NCI-H748 (cell line): ENCODE measurements around the gene KLHL17.

ENCODE experiments used
- DNase-seq: peaks from one replicate; lab custom pipeline; 2025; ENCODE audit not compliant: unreplicated experiment; lab: John Stamatoyannopoulos, UW

KLHL17 gene

GRCh38 chr1:921011-921837 is 39.2 kb upstream of the KLHL17 start:
- DNase-seq: peak; percentile 81

DNA sequence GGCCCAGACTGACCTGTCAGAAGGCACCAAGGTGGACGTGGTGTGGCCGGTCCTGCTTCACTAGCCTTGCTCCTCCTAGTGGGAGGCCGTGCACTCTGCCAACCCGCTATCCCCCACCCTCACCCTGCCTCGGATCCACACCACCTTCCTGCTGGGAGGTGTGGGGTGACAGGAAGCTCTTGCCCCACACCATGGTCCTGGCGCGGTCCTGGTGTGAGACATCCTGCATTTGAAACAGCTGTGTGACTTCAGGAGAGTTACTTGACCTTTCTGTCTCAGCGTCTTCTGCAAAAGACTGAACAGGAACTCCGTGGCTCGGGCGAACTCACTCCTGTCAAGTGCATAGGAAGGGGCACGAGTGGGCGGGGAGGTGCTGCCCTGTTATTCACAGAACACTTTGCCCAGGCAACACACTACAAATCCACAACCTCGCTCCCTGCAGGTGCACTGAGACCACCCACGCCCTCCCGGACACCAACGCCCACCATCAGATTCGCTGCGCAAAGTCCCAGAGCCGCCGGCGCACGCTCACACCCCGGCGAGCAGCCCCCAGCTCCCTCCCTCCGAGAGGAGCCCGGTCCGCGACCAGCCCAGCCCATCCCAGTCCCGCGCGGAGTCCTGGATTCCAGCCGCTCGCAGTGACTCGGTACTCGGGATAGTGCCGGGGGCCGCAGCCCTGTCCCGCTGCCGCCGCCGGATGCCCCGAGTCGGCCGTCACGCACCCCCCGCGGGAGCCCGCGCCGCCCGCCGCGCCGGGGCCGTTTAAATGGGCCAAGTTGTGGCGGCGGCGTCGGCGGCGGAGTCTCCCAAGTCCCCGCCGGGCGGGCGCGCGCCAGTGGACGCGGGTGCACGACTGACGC is 37.0 kb upstream of the KLHL17 start, which contains the start of gene SAMD11:
TSS of gene SAMD11 (plus strand) at position 793 of the 860 bp plus-strand sequence. CDS start 509 bp downstream, outside the sequence.
- DNase-seq: peak; percentile 79

GRCh38 chr1:923991-924655 is 36.3 kb upstream of the KLHL17 start:
- peak; percentile 55 for DNase-seq

DNA sequence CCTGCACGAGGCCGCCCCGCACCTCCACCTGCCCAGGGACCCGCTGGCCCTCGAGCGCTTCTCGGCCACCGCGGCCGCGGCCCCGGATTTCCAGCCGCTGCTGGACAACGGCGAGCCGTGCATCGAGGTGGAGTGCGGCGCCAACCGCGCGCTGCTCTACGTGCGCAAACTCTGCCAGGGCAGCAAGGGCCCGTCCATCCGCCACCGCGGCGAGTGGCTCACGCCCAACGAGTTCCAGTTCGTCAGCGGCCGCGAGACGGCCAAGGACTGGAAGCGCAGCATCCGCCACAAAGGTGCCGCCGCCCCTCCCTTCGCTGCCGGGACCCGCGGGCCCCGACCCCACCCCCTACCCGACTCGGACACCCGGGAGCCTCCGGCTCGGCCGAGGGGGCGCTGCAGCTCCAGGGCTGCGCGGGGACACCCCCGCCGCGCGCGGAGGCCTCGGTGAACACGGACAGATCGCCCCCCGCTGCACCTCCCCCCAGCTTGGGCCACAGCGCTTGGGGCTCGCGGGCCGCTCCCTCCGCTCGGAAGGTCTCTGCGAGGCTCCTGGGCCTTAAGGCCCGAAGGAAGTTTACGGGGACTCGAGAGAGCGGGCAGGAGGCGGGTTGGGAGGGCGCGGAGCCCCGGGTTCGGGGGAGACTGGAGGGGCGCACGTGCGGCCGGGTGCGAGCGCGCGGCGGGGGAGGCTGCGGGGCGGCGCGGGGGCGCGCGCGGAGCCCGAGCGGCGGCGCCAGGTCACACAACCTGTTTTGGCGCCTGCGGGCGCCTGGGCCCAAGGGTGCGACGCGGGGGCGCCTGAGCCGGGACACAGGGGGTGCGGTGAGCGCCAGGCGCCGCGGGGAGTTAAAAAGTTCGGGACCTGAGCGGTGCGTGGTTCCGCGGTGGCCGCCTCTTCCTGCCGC is 35.5 kb upstream of the KLHL17 start:
- peak; percentile 72 for DNase-seq

GRCh38 chr1:925561-926421 is 34.6 kb upstream of the KLHL17 start:
- DNase-seq: peak; percentile 56

DNA sequence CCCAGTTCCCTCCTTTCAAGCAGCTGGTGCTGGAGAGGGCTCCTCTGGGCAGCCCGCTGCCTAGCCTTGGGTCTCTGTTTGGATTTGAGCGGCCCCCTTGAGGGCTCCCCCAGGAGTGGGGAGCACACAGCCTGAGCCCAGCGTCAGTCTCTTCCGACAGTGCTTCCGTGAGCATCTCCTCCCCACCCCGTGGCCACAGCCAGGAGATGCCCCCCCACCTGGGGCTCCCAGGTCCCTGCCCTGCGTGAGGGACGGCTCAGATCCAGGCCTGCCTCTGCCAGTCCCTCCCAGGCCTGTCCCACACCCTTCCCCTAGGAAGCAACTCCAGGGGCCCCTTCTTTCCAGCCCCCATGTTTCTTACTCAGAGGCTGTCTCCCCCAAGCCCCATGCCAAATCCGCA is 33.1 kb upstream of the KLHL17 start:
- DNase-seq: no peak

GRCh38 chr1:927748-928147 is 32.6 kb upstream of the KLHL17 start:
- no peak for DNase-seq

DNA sequence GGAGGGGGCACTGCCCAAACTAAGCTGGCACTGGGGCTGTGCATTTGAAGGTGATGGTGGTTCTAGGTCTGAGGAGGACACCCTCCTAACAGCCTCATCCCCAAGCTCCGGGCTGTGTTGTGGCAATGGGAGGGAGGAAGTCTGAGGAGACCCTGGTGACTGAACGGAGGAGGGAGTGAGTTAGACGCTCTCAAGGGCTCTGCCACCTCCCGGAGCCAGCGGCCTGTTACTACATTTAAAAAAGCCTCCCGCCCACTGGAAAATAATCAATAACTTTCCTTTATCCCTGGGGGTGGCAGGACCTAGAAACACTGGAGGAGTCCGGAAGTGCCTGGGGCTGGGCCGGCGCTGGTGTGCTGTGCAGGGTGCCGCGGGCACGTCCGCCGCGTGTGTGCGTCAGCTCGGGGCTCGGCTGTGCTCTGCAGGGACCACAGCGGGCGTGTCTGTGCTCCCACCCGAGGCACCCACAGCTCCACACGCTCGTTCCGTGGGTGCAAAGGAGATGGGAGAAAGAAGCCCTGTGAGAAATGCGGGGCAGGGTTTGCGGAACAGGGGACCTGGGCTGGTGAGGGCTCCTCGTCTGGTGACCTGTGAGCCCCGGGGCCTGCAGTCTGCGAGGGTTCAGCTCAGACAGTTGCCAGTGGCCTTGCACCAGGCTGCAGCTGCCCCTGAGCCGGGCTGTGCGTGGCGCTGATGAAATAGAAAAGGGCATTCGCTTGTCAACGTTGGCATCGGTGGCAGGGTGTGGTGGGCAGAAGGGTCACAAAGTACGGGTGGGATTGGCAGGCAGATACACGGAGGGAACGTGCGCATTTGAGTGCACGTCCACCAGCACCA is 31.3 kb upstream of the KLHL17 start:
- no peak for DNase-seq

DNA sequence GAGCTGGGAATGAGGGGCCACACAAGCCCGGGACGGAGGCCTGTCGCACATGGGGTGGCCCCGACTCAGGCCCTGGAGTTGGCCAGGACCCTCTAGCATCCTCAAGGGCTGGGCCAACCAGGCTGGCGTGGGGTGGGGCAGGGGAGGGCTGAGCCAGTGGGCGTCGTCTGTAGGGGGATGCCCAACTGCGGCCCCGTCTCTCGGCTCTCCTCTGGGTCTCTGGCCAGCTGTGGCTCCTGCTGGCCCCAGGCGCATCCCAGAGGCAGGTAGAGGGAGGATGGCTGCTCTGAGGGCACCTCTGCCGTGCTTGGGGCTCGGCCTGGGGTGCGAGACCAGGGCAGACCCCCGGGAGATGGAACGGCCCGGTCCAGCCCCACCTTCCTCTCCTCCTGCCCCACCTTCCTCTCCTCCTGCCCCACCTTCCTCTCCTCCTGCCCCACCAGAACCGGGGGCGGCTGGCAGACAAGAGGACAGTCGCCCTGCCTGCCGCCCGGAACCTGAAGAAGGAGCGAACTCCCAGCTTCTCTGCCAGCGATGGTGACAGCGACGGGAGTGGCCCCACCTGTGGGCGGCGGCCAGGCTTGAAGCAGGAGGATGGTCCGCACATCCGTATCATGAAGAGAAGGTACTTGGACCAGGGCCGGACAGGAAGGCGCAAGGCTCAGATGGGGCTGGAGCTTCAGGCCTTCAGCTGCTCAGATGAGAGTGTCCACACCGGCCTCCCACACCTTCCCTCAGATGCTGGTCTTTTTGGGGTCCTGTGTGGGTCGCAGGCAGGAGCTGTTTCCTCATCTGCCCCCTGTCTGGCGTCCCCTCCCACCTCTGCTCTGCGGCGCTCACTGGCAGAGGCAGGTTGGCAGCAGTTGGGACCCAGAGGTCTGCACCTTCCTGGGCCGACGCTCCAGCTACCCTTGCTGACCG is 30.4 kb upstream of the KLHL17 start:
- DNase-seq: no peak

GRCh38 chr1:930633-931138 is 29.7 kb upstream of the KLHL17 start:
- no peak for DNase-seq

DNA sequence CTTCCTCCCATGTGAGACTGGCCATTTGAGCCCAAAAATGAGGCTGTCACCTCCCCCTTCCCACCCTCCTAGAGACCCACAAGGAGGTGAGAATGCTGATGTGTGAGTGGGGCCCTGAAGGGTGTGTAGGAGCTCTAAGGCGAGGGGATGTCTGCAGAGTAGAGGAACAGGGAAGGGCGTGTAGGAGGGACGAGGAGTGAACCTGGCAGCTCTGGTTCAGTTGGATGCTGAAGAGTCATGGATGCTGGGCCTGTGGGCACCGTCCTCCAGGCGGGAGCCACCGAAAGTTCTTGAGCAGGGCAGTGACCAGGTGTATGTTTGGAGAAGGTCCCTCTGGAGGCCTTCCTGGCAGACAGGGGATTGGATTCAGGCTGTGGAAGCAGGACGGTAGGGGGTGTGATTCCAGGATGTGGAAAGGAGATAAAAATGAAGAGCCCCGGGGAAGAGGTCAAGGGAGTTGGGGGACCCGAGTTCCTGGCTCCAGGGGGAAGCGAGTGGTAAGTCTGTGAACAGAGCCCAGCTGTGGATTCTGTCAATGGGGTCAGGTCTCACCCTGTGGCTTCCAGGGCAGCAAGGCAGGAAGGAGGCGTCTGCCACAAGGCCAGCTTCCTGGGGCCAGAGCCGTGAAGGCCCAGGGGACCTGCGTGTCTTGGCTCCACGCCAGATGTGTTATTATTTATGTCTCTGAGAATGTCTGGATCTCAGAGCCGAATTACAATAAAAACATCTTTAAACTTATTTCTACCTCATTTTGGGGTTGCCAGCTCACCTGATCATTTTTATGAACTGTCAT is 28.8 kb upstream of the KLHL17 start:
- DNase-seq: no peak

- no peak for DNase-seq
These were observed 28.2 kb upstream of the KLHL17 start for GRCh38 chr1:932173-932510.

GRCh38 chr1:932776-933602 is 27.4 kb upstream of the KLHL17 start:
- no peak for DNase-seq

- DNase-seq: peak; percentile 14
These were observed 26.8 kb upstream of the KLHL17 start for GRCh38 chr1:933603-933940.

DNA sequence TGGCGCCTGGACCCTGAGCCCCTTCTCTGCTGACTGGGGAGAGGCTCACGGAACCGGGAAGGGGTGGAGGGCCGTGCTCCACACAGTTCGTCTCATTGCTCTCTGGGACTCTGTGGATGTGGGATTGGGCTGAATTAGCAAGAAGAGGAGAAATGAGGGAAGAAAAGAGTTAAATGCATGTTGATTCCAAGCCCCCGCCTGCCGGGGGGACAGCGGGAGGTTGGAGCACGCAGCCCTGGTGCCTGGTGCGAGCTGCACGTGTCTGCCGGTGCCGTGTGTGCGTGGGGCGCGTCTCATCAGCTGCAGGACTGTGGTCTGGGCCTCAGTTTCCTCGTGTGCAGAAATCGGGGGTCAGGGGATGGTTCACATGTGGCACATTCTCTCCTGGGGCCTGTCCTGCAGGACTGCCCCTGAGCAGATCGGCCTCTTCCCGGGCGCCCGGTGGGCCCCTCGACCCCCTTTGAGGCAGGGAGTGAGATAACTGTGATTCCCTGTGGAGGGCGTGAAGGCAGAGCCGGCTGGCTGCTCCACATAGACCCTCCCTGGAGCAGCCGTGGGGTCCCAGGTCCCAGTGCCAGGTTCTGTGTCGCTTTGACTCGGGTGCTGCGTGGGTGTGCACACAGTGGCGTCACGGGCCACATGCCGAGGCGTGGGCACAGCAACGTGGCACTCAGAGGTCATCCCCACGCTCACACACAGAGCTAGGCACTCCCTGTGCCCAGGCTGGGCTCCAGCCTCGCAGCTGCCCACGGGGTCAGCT is 25.2 kb upstream of the KLHL17 start:
- DNase-seq: peak; percentile 46
